ENCODE results near the gene ZMAT3. TPM values are rescaled to one million over a fixed set of nuclear protein-coding genes. Genes with fewer than 3 reads are reported as not detected.

ZMAT3 gene
- total and polyA plus RNA-seq, 2 of the 4 experiments (the other 2 are of a cell fraction) = 11.7 to 14.3 TPM

DNA sequence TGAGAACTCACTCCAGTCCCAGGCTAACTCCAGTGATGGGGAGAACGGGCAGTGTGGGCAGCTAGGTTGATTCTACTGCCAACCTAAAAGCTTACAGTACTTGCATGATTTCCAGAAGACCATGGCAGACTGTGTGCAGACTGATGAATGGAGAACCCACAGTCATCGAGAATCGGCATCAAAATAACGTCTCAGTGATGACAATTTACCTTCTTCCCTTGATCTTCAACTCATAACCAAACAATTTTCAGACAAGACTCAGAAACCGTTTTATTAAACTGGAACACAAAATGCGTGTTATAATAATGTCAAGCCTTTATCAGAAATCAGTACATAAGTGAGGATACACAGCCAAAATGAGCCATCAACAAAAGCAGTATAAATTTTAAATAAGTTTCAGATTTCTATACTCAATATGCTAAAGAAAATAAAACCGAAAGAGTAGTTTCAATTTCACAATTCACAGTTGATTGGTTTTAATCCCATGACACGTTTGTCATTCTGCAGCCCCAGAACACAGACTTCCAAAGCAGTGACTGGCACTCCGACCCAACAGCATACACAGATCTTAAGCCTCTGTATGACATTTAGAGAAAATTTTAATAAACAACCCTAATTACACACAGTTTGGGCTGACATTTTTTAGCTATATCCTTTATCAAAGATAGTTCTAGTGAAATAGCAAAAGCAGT, 54.5 kb downstream of the ZMAT3 start:
- H2BK5ac ChIP-seq (ENCODE audit: low read depth, low read length, poor library complexity, severe bottlenecking) = no peak overlapping the region
- peaks cover 0 to 13% of the 10 kb centered on the region in 2 experiments; a peak in 3 of 4 replicates for H3K79me1 ChIP-seq (ENCODE audit: low read depth in 1 of 2, low read length in 2 of 2)
- H3K23ac ChIP-seq (ENCODE audit: low read depth, low read length) = no peak overlapping the region
- DNase-seq (no peak), ATAC-seq (ENCODE audit: low read depth) (no peak)
- no peak overlapping the region for H3K4me2 ChIP-seq (ENCODE audit: low read depth, low read length)
- no peak overlapping the region for H4K91ac ChIP-seq (ENCODE audit: insufficient read depth, low read depth, low read length)
- H3K18ac ChIP-seq (ENCODE audit: low read depth, low read length) = no peak overlapping the region
- H4K5ac ChIP-seq (ENCODE audit: low read depth, low read length) = no peak overlapping the region
- TF ChIP-seq CEBPB (IDR thresholded peaks at IDR 0.05; ENCODE audit: low read depth, low read length) (no peak), MXI1 (IDR thresholded peaks at IDR 0.05; ENCODE audit: borderline replicate concordance, low read depth, low read length) (no peak), FOS (IDR thresholded peaks at IDR 0.05; ENCODE audit: low read depth, low read length) (no peak), NFE2L2 (IDR thresholded peaks at IDR 0.05; ENCODE audit: low read depth, low read length) (no peak), POLR2A (IDR thresholded peaks at IDR 0.05; ENCODE audit: low read depth, low read length) (no peak), CHD1 (IDR thresholded peaks at IDR 0.05; ENCODE audit: low read depth, low read length) (no peak), SMC3 (IDR thresholded peaks at IDR 0.05; ENCODE audit: low read depth, low read length) (no peak), RFX5 (IDR thresholded peaks at IDR 0.05; ENCODE audit: low read depth, low read length) (no peak), MAFK (IDR thresholded peaks at IDR 0.05; ENCODE audit: low read depth, low read length) (no peak), MAZ (IDR thresholded peaks at IDR 0.05; ENCODE audit: borderline replicate concordance, low read depth, low read length) (no peak), RCOR1 (IDR thresholded peaks at IDR 0.05; ENCODE audit: insufficient replicate concordance, low read length) (no peak)
- TF ChIP-seq, protein P1, sequence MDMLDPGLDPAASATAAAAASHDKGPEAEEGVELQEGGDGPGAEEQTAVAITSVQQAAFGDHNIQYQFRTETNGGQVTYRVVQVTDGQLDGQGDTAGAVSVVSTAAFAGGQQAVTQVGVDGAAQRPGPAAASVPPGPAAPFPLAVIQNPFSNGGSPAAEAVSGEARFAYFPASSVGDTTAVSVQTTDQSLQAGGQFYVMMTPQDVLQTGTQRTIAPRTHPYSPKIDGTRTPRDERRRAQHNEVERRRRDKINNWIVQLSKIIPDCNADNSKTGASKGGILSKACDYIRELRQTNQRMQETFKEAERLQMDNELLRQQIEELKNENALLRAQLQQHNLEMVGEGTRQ (IDR thresholded peaks at IDR 0.05; ENCODE audit: low read depth, low read length) = no peak
- TF ChIP-seq, protein P2, sequence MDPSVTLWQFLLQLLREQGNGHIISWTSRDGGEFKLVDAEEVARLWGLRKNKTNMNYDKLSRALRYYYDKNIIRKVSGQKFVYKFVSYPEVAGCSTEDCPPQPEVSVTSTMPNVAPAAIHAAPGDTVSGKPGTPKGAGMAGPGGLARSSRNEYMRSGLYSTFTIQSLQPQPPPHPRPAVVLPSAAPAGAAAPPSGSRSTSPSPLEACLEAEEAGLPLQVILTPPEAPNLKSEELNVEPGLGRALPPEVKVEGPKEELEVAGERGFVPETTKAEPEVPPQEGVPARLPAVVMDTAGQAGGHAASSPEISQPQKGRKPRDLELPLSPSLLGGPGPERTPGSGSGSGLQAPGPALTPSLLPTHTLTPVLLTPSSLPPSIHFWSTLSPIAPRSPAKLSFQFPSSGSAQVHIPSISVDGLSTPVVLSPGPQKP (IDR thresholded peaks at IDR 0.05; ENCODE audit: borderline replicate concordance, low read depth, low read length) = no peak
- TF ChIP-seq, protein P3, sequence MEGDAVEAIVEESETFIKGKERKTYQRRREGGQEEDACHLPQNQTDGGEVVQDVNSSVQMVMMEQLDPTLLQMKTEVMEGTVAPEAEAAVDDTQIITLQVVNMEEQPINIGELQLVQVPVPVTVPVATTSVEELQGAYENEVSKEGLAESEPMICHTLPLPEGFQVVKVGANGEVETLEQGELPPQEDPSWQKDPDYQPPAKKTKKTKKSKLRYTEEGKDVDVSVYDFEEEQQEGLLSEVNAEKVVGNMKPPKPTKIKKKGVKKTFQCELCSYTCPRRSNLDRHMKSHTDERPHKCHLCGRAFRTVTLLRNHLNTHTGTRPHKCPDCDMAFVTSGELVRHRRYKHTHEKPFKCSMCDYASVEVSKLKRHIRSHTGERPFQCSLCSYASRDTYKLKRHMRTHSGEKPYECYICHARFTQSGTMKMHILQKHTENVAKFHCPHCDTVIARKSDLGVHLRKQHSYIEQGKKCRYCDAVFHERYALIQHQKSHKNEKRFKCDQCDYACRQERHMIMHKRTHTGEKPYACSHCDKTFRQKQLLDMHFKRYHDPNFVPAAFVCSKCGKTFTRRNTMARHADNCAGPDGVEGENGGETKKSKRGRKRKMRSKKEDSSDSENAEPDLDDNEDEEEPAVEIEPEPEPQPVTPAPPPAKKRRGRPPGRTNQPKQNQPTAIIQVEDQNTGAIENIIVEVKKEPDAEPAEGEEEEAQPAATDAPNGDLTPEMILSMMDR (conservative IDR thresholded peaks at IDR 0.05; ENCODE audit: low read depth, low read length) = no peak
- no peaks in the 10 kb centered on the region for H3K27me3 ChIP-seq (ENCODE audit: control insufficient read depth, insufficient read depth, low read length)
- peaks cover 6% of the 10 kb centered on the region for H3K36me3 ChIP-seq (ENCODE audit: control insufficient read depth, insufficient read depth, low read length)
- ChIA-PET POLR2A (ENCODE audit: unreplicated experiment) (no interaction called here), CTCF (no interaction called here)
- H2AK9ac ChIP-seq (replicated peaks; ENCODE audit: low read depth, low read length, poor library complexity) = no peak overlapping the region
- no TSS peak for BruUV-seq (replicated peaks)
- no peak overlapping the region for H2AFZ ChIP-seq (replicated peaks; ENCODE audit: low read length, poor library complexity)
- no peaks in the 10 kb centered on the region for H3K9me3 ChIP-seq (ENCODE audit: control insufficient read depth, insufficient read depth, low read length)
- no peak overlapping the region for H3K27ac ChIP-seq (ENCODE audit: insufficient read depth, low read length)
- H3K4me1 ChIP-seq (ENCODE audit: control insufficient read depth, insufficient read depth, low read length) = peaks cover 5% of the 10 kb centered on the region
- WGBS, 2 experiments (ENCODE audit: extremely low coverage in 2 of 2, insufficient read length in 1 of 2) = no CpG with 5 or more reads among the region's 9 CpGs
- intact Hi-C loops (cut with micrococcal nuclease) = loop anchor here (5.0 kb wide), 2 partner anchors 55 to 85 kb away; partner anchors contain the start of gene ZMAT3
- H3K4me3 ChIP-seq (ENCODE audit: insufficient read depth, low read depth, low read length) = no peak overlapping the region
- no peaks in the 10 kb centered on the region for H4K20me1 ChIP-seq (ENCODE audit: insufficient read depth, low read length)
- no peak overlapping the region for H3K56ac ChIP-seq (ENCODE audit: extremely low read depth, insufficient read depth, low read length)
- H2AK5ac ChIP-seq (ENCODE audit: low read depth, low read length) = no peak overlapping the region
- no peak overlapping the region for H3K14ac ChIP-seq (replicated peaks; ENCODE audit: low read depth, low read length)
- H3K9me1 ChIP-seq (ENCODE audit: insufficient read depth, low read length) = 0 out of 2 replicates have a peak, but pooled peaks cover 3% of the 10 kb centered on the region
- H4K8ac ChIP-seq (ENCODE audit: low read depth in 2 of 2, low read length in 2 of 2) = no peak overlapping the region
- H3K4ac ChIP-seq (ENCODE audit: low read depth, low read length) = no peak overlapping the region; the same call in 1 of the 2 replicates
- H2BK15ac ChIP-seq (ENCODE audit: low read depth, low read length) = no peak overlapping the region
- no peak overlapping the region for H3K9ac ChIP-seq (ENCODE audit: low read depth, low read length)
- dilution Hi-C loops (cut with HindIII; ENCODE audit: low sequenced_read_pairs, unreplicated experiment) = no loop called here
- H2BK20ac ChIP-seq (ENCODE audit: low read depth, low read length) = no peak overlapping the region
- no peak overlapping the region for H2BK120ac ChIP-seq (ENCODE audit: low read depth, low read length)
- in situ Hi-C loops (cut with MboI; ENCODE audit: low sequenced_read_pairs) = loop anchor here (25.0 kb wide), 1 partner anchor 545 kb away; the partner anchor contains the start of gene ACTL6A

Measured in IMR-90 (cell line).